DND-41 (cell line): ENCODE data around the gene BAIAP2L2.

Source experiments
- ATAC-seq: fragments of 200-7000 bp; cut with Tn5 transposase; 3 replicates; pipeline ENCODE4 v1.9.1; 2021; ENCODE audit warnings: low read depth; ENCODE audit not compliant: insufficient read depth
- DNase-seq: peaks from one replicate; pipeline ENCODE4 v3.0.0-alpha.2; 2020
- H2AFZ ChIP-seq: 2 replicates; pipeline ENCODE4 v1.6.0; 2012; ENCODE audit warnings: low read depth, low read length
- H3K27ac ChIP-seq: 2 replicates; pipeline ENCODE4 v1.5.1; 2012; ENCODE audit warnings: low read length, inconsistent platforms
- H3K27me3 ChIP-seq: fragments of 200-600 bp; sonication (generic); 2 replicates; pipeline ENCODE4 v1.6.0; 2012; ENCODE audit warnings: low read length, mild to moderate bottlenecking, inconsistent platforms; ENCODE audit not compliant: insufficient read depth, poor library complexity
- H3K36me3 ChIP-seq: 2 replicates; pipeline ENCODE4 v1.5.1; 2012; ENCODE audit warnings: low read length, inconsistent platforms; ENCODE audit not compliant: insufficient read depth
- H3K4me1 ChIP-seq: 2 replicates; pipeline ENCODE4 v1.5.1; 2012; ENCODE audit warnings: mild to moderate bottlenecking, low read length; ENCODE audit not compliant: insufficient read depth
- H3K4me2 ChIP-seq: 2 replicates; pipeline ENCODE4 v1.6.0; 2012; ENCODE audit warnings: mild to moderate bottlenecking, moderate library complexity, low read length, inconsistent platforms; ENCODE audit not compliant: insufficient read depth
- H3K4me3 ChIP-seq, 2 experiments: fragments of 200-600 bp in 1 of 2; shearing (Covaris generic) in 1 of 2; 2 replicates each; pipeline ENCODE4 v1.5.1; 2012 to 2016; ENCODE audit warnings: inconsistent platforms in 2 of 2, low read length in 2 of 2, mild to moderate bottlenecking in 2 of 2, low read depth in 1 of 2, moderate library complexity in 1 of 2
- H3K79me2 ChIP-seq: 2 replicates; pipeline ENCODE4 v1.6.0; 2012; ENCODE audit warnings: low read length, inconsistent platforms; ENCODE audit not compliant: insufficient read depth
- H3K9ac ChIP-seq: 2 replicates; pipeline ENCODE4 v1.6.0; 2012; ENCODE audit warnings: low read depth, mild to moderate bottlenecking, inconsistent platforms, low read length, moderate library complexity
- H3K9me3 ChIP-seq: 2 replicates; pipeline ENCODE4 v1.5.1; 2012; ENCODE audit warnings: low read length, moderate library complexity, mild to moderate bottlenecking, inconsistent platforms; ENCODE audit not compliant: insufficient read depth, severe bottlenecking
- H4K20me1 ChIP-seq: 2 replicates; pipeline ENCODE4 v1.6.0; 2012; ENCODE audit warnings: low read length; ENCODE audit not compliant: insufficient read depth
- CTCF ChIP-seq: IDR thresholded peaks from 2 replicates; pipeline ENCODE4 v1.5.1; 2012; ENCODE audit warnings: borderline replicate concordance, low read length, moderate library complexity, mild to moderate bottlenecking; ENCODE audit not compliant: poor library complexity, severe bottlenecking; ENCODE audit errors: extremely low read depth
- EZH2 ChIP-seq: IDR thresholded peaks from 3 replicates; pipeline ENCODE4 v1.6.1; 2012; ENCODE audit warnings: borderline replicate concordance, low read depth, mild to moderate bottlenecking, moderate library complexity, low read length, inconsistent platforms; ENCODE audit not compliant: severe bottlenecking

The BAIAP2L2 gene

GRCh38 chr22:38067028-38067415 is 43.5 kb downstream of the BAIAP2L2 start:
- Histone ChIP-seq H3K36me3 (no peaks in the 10 kb centered on the region), H3K9me3 (no peaks in the 10 kb centered on the region), H3K9ac (no peak overlapping the region), H4K20me1 (no peaks in the 10 kb centered on the region), H3K4me2 (no peak overlapping the region), H3K27ac (no peak overlapping the region), H3K27me3 (peaks cover 4% of the 10 kb centered on the region), H3K4me3 (no peak overlapping the region), H2AFZ (no peak overlapping the region), H3K4me1 (no peaks in the 10 kb centered on the region), H3K79me2 (no peaks in the 10 kb centered on the region)
- TF ChIP-seq CTCF (no peak), EZH2 (no peak)
- no peak for ATAC-seq
- no peak for DNase-seq

GRCh38 chr22:38066381-38067027 is 44.0 kb downstream of the BAIAP2L2 start:
- H3K79me2 ChIP-seq: no peaks in the 10 kb centered on the region
- no peak overlapping the region for H3K4me3 ChIP-seq
- H3K9me3 ChIP-seq: no peaks in the 10 kb centered on the region
- H3K27ac ChIP-seq: no peak overlapping the region
- H4K20me1 ChIP-seq: no peaks in the 10 kb centered on the region
- H2AFZ ChIP-seq: no peak overlapping the region
- DNase-seq (no peak), ATAC-seq (no peak)
- H3K27me3 ChIP-seq: peaks cover 4% of the 10 kb centered on the region
- no peak for TF ChIP-seq CTCF
- H3K36me3 ChIP-seq: no peaks in the 10 kb centered on the region
- H3K4me2 ChIP-seq: no peak overlapping the region
- H3K4me1 ChIP-seq: no peaks in the 10 kb centered on the region
- no peak overlapping the region for H3K9ac ChIP-seq

GRCh38 chr22:38065539-38065938 is 44.9 kb downstream of the BAIAP2L2 start:
- Histone ChIP-seq H3K27me3 (peaks cover 4% of the 10 kb centered on the region), H3K9me3 (no peaks in the 10 kb centered on the region), H2AFZ (no peak overlapping the region), H3K36me3 (no peaks in the 10 kb centered on the region), H4K20me1 (no peaks in the 10 kb centered on the region), H3K4me1 (no peaks in the 10 kb centered on the region), H3K4me2 (no peak overlapping the region), H3K4me3 (no peak overlapping the region), H3K9ac (no peak overlapping the region), H3K27ac (no peak overlapping the region), H3K79me2 (no peaks in the 10 kb centered on the region)
- ATAC-seq: no peak
- DNase-seq: no peak
- TF ChIP-seq EZH2: no peak

GRCh38 chr22:38062791-38063190 is 47.7 kb downstream of the BAIAP2L2 start:
- Histone ChIP-seq H2AFZ (no peak overlapping the region), H3K27ac (no peak overlapping the region), H3K79me2 (no peaks in the 10 kb centered on the region), H3K4me3 (no peak overlapping the region), H3K4me1 (no peaks in the 10 kb centered on the region), H3K27me3 (peaks cover 7% of the 10 kb centered on the region), H3K4me2 (no peak overlapping the region), H4K20me1 (no peaks in the 10 kb centered on the region), H3K9me3 (no peaks in the 10 kb centered on the region), H3K9ac (no peak overlapping the region), H3K36me3 (no peaks in the 10 kb centered on the region)
- ATAC-seq (no peak), DNase-seq (no peak)
- TF ChIP-seq EZH2: no peak
- no peak for TF ChIP-seq CTCF
